G401.6 (cell line): ENCODE results near the gene MERTK.

Experiments used
- FAIRE-seq: peaks from 2 replicates; lab custom pipeline; 2012; peaks lifted over from hg19 to GRCh38; lab: Jason Lieb, UNC

Gene MERTK

GRCh38 chr2:111981666-111982065 is 83.3 kb downstream of the MERTK start:
- no peak for FAIRE-seq

- no peak for FAIRE-seq
Measured at GRCh38 chr2:111982822-111983221, 84.4 kb downstream of the MERTK start.

- FAIRE-seq: no peak
Measured at GRCh38 chr2:111983478-111984212, 85.2 kb downstream of the MERTK start.

GRCh38 chr2:111984213-111984604 is 85.8 kb downstream of the MERTK start:
- no peak for FAIRE-seq

GRCh38 chr2:111985514-111985913 is 87.1 kb downstream of the MERTK start:
- FAIRE-seq: no peak

- no peak for FAIRE-seq
Measured at GRCh38 chr2:111986116-111986900, 87.9 kb downstream of the MERTK start.

GRCh38 chr2:111990375-111990774 is 92.0 kb downstream of the MERTK start:
- no peak for FAIRE-seq

- FAIRE-seq: no peak
Measured at GRCh38 chr2:111990856-111991255, 92.4 kb downstream of the MERTK start.

GRCh38 chr2:111994042-111994441 is 95.6 kb downstream of the MERTK start:
- no peak for FAIRE-seq

GRCh38 chr2:111995148-111995547 is 96.7 kb downstream of the MERTK start:
- FAIRE-seq: no peak

GRCh38 chr2:111999809-112000208 is 101.4 kb downstream of the MERTK start:
- FAIRE-seq: no peak

GRCh38 chr2:112000399-112001135 is 102.2 kb downstream of the MERTK start:
- no peak for FAIRE-seq

- no peak for FAIRE-seq
Measured at GRCh38 chr2:112001136-112001715, 102.8 kb downstream of the MERTK start.

- FAIRE-seq: no peak
Measured at GRCh38 chr2:112001942-112002341, 103.5 kb downstream of the MERTK start.

- FAIRE-seq: no peak
Measured at GRCh38 chr2:112003576-112004252, 105.3 kb downstream of the MERTK start.

- FAIRE-seq: no peak
Measured at GRCh38 chr2:112004253-112004645, 105.8 kb downstream of the MERTK start.

GRCh38 chr2:112005406-112006075 is 107.1 kb downstream of the MERTK start:
- no peak for FAIRE-seq

GRCh38 chr2:112006076-112006410 is 107.6 kb downstream of the MERTK start:
- no peak for FAIRE-seq

- no peak for FAIRE-seq
Measured at GRCh38 chr2:112007493-112007892, 109.1 kb downstream of the MERTK start.

GRCh38 chr2:112008910-112009485 is 110.6 kb downstream of the MERTK start:
- FAIRE-seq: no peak

GRCh38 chr2:112010751-112011150 is 112.3 kb downstream of the MERTK start:
- no peak for FAIRE-seq
